Measurements from ENCODE around the gene ZFC3H1.
"Not testable (repeated sequence)": the region's sequence is repeated elsewhere in the genome, so short reads cannot be mapped to it uniquely, and the experiment has no call there.

ZFC3H1 gene

GRCh38 chr12:71702590-71702989, 38.9 kb upstream of the ZFC3H1 start:
- TF ChIP-seq CTCF (IDR thresholded peaks at IDR 0.05) = no peak
- intact Hi-C loops (cut with DNase I; ENCODE audit: low total_unique reads) = no loop called here

GRCh38 chr12:71702181-71702580, 38.5 kb upstream of the ZFC3H1 start:
- DNase-seq; H3K27ac ChIP-seq; H3K4me3 ChIP-seq; H3K4me1 ChIP-seq; H3K27me3 ChIP-seq; H3K9me3 ChIP-seq; intact Hi-C loops (cut with DNase I; ENCODE audit: low total_unique reads): not testable (repeated sequence)
- H3K36me3 ChIP-seq = peaks cover 42 to 62% (median 61%) of the 10 kb centered on the region in 3 donors

More at GRCh38 chr12:71702590-71702989, 38.9 kb upstream of the ZFC3H1 start:
- Histone ChIP-seq H3K27ac (no peak overlapping the region), H3K36me3 (peaks cover 37 to 57% (median 56%) of the 10 kb centered on the region in 3 donors), H3K9me3 (no peaks in the 10 kb centered on the region), H3K4me1 (no peaks in the 10 kb centered on the region), H3K27me3 (no peaks in the 10 kb centered on the region), H3K4me3 (no peak overlapping the region)
- DNase-seq = no peak

DNA sequence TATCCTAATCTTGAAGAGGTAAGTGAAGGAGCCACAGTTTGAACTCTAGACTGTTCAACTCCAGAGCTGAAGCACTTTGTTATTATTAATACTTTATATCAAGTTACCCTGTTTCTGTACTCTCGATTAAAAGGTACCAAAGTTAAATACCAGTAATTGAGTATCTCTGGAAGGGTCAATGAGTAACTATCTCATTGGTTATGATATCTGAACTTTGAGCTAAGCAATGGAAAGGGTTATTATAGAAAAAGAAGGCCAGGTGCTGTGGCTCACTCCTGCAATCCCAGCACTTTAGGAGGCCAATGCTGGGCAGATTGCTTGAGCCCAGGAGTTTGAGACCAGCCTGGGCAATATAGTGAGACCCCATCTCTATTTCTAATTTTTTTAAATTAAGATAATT, 32.1 kb upstream of the ZFC3H1 start:
- Histone ChIP-seq H3K4me3 (no peak overlapping the region), H3K36me3 (peaks cover 36 to 44% (median 41%) of the 10 kb centered on the region in 3 donors), H3K27me3 (no peaks in the 10 kb centered on the region), H3K27ac (no peak overlapping the region), H3K9me3 (no peaks in the 10 kb centered on the region), H3K4me1 (no peaks in the 10 kb centered on the region)
- no peak for TF ChIP-seq CTCF (IDR thresholded peaks at IDR 0.05)
- intact Hi-C loops (cut with DNase I; ENCODE audit: low total_unique reads) = no loop called here
- no peak for DNase-seq

- no peak for TF ChIP-seq CTCF (IDR thresholded peaks at IDR 0.05)
- DNase-seq = no peak
- intact Hi-C loops (cut with DNase I; ENCODE audit: low total_unique reads) = no loop called here
- Histone ChIP-seq H3K36me3 (peaks cover 21 to 36% (median 26%) of the 10 kb centered on the region in 3 donors), H3K4me3 (no peak overlapping the region), H3K9me3 (no peaks in the 10 kb centered on the region), H3K4me1 (peaks cover 0 to under 1% (median 0%) of the 10 kb centered on the region in 4 donors), H3K27ac (no peak overlapping the region), H3K27me3 (no peaks in the 10 kb centered on the region)
Observed at GRCh38 chr12:71694099-71694820, 30.6 kb upstream of the ZFC3H1 start.

GRCh38 chr12:71693651-71694050, 30.0 kb upstream of the ZFC3H1 start:
- H3K27ac ChIP-seq; intact Hi-C loops (cut with DNase I; ENCODE audit: low total_unique reads); H3K4me1 ChIP-seq; DNase-seq; H3K9me3 ChIP-seq; H3K27me3 ChIP-seq; H3K4me3 ChIP-seq: not testable (repeated sequence)
- H3K36me3 ChIP-seq = peaks cover 15 to 29% (median 20%) of the 10 kb centered on the region in 3 donors

- DNase-seq = no peak
- Histone ChIP-seq H3K9me3 (no peaks in the 10 kb centered on the region), H3K27ac (no peak overlapping the region), H3K4me1 (peaks cover 0 to 11% (median 3%) of the 10 kb centered on the region in 4 donors), H3K4me3 (no peak overlapping the region), H3K36me3 (peaks cover 13 to 24% (median 15%) of the 10 kb centered on the region in 3 donors), H3K27me3 (no peaks in the 10 kb centered on the region)
- no peak for TF ChIP-seq CTCF (IDR thresholded peaks at IDR 0.05)
- intact Hi-C loops (cut with DNase I; ENCODE audit: low total_unique reads) = no loop called here
Observed at GRCh38 chr12:71693126-71693525, 29.5 kb upstream of the ZFC3H1 start.

All from tibial artery (tissue), 4 donors.